HPDE6-E6E7 (cell line): ENCODE measurements around the gene ABCB11.
"Not testable (repeated sequence)": the region's sequence is repeated elsewhere in the genome, so short reads cannot be mapped to it uniquely, and the experiment has no call there.

ENCODE experiments used
- DNase-seq: peaks from one replicate; pipeline ENCODE4 v3.0.0; 2011; ENCODE audit warnings: missing footprints; ENCODE audit errors: extremely low spot score

The ABCB11 gene

DNA sequence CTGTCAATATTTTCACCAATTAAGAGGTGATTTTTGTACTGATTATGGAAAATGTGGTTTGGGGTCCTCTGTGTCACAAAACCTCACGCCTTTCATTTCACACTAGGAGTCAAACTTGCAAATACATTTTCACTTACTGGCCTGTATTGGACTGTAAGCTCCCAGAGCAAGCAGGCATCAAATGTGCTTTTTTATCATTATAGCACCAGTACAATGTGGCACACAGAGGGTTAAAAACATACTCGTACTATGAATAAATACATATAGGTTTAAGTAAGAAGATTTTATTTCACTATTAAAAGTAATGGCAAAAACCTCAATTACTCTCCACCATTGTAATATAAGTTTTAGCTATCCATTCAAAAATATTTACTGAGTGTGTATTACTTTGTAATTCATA lies 56.7 kb downstream of the ABCB11 start:
- no peak for DNase-seq

DNA sequence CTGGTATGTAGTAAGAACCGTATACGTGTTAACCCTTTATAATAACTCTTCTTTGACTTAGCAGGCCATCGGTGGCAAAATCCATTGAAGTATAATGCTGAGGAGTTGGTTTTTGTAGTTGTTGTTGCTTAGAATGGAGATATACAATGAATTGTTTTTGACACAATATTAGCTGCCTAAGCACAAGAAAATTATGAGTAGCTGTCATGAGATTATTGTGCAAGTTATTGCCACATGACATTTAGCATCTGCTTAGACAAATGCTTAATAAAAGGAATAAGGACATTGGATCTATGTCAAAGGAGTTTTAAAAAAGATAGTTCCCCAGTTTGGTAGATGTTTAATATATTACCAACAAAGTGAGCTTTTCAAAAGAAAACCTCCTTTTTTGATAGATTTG lies 59.9 kb downstream of the ABCB11 start:
- DNase-seq, result no peak

DNA sequence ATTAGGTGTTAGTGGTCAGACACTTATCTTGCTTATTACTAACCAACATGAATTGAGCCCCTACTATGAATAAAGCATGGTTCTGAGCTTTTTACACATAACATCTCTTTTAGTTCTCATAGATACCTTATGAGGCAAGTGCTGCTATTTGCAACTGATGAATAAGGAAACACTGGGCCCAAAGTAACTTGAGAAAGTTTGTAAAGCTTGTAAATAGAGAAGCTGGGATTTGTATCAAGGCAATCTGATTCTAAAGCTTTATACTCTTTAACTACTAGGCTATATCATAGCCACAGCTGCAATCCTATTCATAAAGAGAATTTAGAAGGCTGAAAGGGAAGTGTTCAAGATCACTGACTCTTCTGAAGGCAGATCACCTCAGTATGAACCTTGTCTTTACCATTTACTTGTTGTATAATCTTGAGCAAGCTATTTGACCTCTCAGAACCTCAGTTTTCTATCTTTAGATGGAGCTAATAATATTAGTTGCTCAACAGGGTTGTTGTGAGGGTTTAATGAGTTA lies 60.4 kb downstream of the ABCB11 start:
- no peak for DNase-seq

DNA sequence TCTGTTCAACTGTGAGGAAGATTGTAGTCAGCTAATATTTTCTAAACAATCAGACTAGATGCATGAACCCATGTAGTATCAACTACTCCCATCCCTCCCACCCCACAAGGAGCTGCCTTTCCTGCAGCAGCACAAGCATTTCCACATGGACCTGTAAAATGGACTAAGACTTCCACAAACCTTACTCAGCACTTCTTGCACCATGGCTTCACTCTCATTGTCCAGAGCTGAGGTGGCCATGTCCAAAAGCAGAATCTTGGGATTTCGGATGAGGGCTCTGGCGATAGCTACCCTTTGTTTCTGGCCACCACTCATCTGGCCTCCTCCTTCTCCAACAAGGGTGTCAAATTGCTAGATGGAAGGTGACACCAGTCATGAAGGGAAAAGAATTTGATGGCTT lies 61.3 kb downstream of the ABCB11 start:
- no peak for DNase-seq

DNA sequence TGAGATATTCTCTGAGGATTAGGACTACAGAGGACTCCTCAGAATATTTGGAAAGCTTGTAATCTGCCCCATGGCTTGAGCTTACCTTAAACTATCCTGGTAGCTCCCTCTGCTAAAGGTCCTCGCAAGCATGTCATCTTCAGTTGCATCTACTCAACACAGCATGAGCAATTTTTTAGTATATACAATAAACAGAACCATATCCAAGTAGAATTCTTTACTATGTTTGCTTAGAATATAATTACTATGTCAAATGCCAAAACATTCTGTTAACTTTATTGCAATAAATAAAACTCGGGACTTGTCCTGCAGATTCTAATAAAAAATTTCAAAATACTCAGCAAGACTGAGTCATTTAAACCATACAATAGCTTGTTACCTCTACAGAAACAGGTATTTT lies 62.8 kb downstream of the ABCB11 start:
- DNase-seq, result no peak

DNA sequence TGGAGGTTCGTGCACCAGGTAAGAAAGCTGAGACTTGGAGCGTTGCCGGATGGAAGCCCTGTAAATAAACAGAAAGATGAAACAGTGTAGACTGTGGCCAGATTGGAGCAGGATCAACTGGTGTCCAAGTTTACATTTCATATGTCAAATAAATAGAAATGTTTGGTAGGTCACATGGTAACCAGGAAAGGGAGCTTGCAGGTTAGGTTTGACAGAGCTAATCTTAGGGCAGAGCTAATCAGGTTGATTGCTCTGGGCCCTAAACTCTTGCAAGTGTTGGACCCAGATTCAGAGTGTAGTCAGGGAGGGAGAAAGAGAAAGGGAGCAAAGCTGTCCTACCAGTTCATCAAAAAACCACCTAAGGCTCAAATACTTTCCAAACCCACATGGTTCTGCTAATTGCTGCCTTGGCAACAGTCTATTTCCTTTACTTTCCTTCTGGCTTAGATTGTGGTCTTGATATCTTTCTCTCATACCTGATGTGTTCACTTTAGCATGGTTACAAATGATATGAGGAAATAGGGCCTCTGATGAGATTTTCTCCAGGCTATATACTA lies 66.8 kb downstream of the ABCB11 start:
- DNase-seq, result no peak

DNA sequence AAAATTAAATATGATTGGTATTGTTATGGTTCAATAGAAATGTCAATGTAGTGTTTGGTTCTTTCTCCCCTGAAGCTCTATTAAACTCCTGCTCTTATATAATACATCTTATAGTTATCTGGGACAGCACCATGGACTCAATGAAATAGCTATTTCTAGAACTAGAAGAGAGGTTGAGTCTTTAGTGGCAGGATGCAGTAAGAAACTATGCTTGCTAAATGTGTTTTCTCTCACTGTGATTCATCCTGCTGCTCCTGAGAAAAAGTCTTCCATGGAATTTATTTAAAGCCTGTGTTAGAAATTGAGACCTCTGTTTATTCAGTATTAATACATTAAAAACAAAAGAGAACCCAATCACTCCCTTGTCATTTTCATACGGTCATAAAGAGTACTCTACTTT lies 68.5 kb downstream of the ABCB11 start:
- DNase-seq, result no peak

DNA sequence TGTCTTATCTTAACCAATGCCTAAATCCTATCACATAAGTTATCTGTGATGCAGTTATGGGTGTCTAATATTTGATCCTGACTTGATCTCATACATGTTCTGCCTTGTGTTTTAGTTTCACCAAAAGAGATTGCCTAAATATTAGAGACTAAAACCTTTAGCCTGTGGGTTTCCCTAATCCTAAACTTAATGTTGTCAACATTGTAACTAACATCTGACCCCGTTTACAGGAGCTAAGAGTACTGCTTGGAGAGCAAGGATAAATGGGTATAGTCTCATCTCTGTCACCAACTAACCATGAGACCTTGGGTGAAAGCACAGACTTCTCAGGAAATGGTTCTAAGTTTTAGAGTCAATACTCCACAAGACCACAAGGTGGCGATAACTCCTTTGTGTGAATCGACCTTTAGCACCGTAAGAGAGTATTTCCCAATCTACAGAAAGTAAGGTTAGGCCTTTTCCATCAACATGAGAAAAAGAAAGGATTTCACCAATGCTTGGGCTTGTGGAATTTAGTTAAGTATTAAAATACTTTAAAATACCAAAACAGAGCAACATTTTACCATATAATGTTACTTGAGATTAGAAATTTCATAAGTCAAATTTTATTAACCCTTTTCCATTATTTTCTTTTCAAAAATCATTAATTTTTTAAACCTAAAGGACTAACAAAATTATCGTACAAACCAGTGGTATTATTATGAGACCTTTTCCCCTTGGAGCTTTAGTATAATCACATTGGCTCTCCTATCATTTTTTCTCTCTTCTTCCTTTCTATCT lies 69.5 kb downstream of the ABCB11 start:
- DNase-seq, result peak; percentile 41

DNA sequence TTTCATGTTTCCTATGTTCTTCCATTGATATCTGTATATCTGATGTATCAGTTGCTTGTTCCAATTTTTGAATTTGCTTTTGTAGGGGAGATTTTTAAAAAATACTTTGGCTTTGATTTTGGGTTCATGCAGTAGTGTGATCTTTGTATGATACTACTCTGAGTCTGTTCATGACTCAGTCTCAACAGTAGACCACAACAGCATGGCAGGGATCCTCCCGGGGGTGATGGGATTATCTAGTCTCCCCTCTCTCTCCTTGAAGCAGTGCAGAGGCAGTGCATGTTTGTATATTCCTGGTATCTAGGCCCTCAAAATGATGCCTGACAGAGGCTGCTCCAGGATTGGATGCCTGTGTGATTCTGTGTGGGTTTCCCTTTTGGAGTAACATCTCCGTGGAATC lies 74.7 kb downstream of the ABCB11 start:
- no peak for DNase-seq

DNA sequence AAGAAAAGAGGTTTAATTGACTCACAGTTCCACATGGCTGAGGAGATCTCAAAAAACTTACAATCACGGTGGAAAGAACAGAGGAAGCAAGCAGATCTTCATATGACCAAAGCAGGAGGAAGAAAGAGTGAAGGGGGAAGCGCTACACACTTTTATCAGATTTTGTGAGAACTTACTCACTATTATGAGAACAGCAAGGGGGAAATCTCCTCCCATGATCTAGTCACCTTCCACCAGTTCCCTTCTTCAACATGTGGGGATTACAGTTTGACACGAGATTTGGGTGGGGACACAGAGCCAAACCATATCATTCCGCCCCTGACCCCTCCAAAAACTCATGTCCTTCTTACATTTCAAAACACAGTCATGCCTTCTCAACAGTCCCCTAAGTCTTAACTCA lies 75.8 kb downstream of the ABCB11 start:
- DNase-seq, result no peak

DNA sequence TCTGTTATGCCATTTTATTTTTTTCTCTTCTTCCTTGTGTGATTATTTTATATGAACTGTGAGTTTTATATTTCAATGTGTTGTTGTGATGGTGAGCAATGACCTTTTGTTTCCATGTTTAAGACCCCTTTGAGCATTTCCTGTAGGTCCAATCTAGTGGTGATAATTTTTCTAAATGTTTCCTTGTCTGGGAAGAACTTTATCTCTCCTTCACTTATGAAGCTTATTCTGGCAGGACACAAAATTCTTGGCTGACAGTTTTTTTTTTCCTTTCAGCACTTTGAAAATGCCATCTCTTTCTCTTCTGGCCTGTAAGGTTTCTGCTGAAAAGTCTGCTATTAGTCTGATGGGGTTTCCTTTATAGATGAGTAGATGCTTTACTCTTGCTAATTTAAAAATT lies 76.9 kb downstream of the ABCB11 start:
- DNase-seq, result no peak

DNA sequence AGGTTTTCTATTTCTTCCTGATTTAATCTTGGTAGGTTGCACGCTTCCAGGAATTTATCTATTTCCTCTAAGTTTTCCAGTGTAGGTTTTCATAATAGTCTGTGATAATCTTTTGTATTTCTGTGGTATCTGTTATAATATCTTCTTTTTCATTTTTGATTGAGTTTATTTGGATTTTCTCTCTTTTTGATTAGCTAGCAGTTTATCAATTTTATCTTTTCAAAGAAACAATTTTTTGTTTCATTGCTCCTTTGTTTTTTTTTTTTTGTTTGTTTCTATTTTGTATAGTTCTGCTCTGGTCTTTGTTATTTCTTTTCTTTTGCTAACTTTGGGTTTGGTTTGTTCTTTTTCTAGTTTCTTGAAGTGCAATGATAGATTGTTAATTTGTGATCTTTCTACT lies 78.7 kb downstream of the ABCB11 start:
- DNase-seq, result no peak

DNA sequence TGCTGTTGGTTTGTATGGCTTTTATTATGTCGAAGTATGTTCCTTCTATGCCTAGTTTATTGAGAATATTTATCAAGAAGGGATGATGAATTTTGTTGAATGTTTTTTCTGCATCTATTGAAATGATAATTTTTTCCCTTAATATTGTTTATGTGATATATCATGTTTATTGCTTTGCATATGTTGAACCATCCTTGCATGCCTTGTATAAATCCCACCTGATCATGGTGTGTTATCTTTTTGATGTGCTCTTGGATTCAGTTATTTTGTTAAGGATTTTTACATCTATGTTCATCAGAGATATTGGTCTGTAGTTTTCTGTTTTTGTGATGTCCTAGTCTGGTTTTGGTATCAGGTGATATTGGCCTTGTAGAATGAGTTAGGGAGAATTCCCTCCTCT lies 79.3 kb downstream of the ABCB11 start:
- no peak for DNase-seq

DNA sequence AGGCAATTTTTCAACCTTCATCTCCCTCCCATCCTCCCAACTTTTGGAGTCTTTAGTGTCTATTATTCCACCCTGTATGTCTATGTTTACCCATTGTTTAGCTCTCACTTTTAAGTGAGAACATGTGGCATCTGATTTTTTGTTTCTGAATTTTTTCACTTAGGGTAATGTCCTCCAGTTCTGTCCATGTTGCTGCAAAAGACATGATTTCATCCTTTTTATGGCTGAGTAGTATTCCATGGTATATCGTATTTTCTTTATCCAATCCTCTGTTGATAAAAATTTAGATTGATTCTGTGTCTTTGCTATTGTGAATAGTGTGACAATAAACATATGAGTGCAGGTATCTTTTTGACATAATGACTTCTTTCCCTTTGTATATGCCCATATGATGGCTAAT lies 81.8 kb downstream of the ABCB11 start:
- no peak for DNase-seq

DNA sequence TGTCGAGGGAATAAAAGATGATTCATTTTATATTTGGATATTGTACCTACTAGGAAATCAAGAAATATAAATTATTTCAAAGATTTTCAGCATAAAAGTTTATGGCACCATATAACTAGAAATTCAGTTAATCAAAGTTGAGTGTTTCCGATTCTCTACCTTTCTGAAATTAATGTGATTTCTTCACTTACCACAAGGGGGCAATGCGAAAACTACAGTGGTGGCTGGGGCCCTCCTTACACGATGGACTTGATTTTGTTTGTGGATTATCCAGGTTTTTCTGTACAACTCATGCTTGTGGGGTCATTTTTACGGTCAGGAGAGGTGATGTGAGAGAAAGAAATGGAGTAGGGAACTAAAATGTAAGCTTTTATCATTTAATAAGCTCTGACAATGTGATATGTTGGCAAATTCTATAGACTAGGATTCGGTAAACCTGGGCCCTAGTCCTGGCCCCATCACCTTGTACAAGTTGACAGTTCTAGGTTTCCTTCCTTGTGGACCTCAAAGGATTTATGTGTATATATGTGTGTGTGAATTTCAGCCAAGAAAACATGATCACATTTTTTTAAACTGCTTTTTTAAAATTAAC lies 82.4 kb downstream of the ABCB11 start:
- DNase-seq, result no peak

DNA sequence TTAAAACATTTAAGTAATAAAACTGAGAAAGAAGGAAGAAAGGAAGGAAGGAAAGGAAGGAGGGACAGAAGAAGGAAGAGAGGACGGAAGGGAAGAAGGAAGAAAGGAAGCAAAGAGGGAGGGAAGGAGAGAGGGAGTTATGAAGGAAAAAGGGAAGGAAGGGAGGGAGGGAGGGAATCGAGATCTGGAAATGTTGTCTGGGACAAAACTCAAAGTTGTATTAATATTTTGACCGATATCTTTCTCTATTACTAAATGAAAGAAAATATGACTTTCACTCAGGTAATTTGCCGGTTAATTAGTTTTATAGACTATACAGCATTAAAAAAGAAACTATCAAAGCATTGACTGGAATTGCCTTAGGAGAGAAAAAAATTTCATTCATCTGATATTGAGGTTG lies 85.6 kb downstream of the ABCB11 start:
- DNase-seq, result no peak

DNA sequence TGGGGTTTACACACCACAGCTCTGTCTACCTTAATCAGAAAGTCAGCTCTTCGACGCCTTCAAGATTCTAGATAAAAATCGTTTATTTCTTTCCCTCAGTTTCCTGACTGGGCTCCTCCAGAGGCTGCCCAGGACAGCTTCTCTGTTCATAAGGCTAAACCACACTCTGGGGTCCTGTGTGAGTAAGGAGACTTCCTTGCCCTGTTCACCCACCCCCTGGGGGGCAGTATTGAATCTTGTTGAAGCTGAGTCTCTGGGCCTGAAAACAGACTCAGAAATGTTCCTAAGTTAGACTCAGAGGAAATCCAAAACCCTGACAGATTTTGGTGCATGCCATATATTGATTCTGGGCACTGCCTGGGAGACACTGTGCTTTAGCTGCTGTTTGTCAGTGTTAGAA lies 87.1 kb downstream of the ABCB11 start:
- DNase-seq, result no peak

DNA sequence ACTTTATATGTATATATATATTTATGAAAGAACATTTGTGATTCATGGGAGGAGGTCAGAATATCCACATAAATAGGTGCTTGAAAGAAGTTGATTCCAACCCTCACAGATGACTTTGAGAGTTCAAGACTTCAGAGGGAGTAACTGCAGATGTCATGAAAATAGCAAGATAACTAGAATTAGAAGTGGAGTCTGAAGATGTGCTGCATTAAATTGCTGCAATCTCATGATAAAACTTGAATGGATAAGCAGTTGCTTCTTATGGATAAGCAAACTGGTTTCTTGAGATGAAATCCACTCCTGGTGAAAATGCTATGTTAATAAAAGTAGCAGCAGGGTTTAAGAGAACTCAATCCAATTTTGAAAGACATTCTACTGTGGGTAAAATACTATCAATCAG lies 89.8 kb downstream of the ABCB11 start:
- DNase-seq, result no peak

DNA sequence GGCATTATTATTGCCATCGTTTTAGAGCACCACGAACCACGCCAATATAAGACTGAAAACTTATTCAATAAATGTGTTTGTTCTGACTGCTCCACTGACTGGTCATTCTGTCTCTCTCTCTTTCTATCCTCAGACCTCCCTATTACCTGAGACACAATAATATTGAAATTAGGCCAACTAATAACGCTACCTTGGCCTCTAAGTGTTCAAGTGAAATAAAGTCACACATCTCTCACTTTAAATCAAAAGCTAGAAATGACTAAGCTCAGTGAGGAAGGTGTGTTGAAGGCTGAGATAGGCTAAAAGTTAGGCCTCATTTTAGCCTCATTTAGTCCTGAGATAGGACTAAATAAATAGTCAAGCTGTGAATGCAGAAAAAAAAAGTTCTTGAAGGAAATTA lies 91.2 kb downstream of the ABCB11 start:
- no peak for DNase-seq

DNA sequence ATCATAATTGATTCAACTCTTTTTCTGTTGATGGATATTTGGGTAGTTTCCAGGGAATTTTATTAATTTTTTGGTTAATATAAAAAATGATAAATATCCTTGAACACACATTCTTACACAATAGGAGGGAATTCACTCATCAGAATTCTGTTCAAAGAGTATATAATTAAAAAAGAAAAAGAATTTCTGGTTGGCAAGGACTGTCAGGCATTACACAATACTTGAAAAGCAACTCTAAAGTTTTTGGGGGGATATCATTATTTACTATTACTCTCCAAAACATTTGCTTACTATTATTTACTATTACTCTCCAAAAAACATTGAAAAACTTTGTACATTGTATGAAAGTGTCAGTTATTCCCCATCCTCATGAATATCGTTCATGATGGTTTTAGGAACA lies 92.1 kb downstream of the ABCB11 start:
- no peak for DNase-seq

DNA sequence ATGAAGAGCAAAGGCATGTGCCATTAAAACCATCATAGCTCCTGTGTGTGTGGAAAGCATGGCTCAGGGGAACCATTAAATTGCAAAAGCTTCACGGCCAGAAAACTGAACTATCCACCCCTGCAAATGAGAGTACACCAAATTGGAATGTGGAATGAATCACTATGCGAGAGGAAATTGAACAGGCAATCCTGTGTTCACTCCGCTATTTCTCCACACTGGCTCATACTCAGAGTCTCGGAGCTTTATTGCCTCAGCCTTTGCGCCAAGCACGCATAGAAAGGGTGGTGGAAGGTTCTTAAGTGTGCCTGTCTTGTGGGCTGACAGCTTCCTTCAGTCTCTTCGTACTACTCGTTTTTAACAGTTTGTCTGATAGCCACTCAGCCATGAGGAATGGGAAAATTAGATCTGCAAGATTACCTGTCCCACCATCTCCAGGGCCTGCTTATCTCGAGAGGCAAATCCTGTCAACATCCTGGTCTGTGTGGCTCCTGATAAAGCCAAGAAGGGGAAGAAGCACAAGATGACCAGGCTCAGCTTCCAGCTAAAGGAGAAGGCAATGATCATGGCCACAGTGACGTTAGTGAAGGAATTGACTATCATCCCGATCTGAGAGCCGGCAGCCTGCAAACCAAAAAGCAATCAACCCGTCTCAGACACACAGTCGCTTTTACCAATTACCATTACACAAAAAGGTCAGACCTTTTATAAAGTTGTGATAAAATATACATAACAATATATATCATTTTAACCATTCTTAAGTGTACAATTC lies 95.1 kb downstream of the ABCB11 start:
- DNase-seq, result peak; percentile 57

DNA sequence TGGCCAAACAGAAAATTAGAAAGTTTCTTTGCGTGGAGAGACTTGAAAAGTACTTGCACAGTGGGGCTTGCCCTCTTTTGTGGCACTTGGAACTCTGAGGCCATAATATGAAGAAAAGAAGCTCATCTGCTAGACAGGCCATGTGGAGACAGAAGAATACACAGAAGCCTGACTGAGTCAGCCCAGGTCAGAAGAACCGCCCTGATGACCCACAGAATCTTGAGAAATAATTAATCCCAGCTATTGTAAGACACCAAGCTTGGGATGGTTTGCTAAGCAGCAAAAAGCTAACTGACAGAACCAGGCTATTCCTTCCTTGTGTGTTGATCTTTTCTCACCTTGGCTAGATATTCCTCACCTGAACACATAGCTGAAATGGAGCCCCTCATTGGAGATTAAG lies 96.3 kb downstream of the ABCB11 start:
- DNase-seq, result no peak

DNA sequence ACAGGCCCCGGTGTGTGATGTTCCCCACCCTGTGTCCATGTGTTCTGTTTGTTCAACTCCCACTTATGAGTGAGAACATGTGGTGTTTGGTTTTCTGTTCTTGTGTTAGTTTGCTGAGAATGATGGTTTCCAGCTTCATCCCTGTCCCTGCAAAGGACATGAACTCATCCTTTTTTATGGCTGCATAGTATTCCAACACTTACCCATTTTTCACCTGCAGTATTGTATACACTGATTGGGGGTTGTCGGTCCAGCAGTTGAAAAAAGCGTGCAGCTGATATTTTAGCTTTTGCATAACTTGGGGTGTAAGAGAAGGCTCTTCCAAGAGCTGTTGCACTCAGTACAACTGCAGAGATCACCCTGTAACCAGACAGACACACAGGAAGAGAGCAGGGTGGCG lies 99.0 kb downstream of the ABCB11 start:
- not testable (repeated sequence) for DNase-seq
